SW480 (cell line): ENCODE data around the gene MAGI2.

Experiments
- DNase-seq: peaks from one replicate; pipeline ENCODE4 v3.0.0-alpha.2; 2016; ENCODE audit warnings: low spot score

Gene MAGI2

DNA sequence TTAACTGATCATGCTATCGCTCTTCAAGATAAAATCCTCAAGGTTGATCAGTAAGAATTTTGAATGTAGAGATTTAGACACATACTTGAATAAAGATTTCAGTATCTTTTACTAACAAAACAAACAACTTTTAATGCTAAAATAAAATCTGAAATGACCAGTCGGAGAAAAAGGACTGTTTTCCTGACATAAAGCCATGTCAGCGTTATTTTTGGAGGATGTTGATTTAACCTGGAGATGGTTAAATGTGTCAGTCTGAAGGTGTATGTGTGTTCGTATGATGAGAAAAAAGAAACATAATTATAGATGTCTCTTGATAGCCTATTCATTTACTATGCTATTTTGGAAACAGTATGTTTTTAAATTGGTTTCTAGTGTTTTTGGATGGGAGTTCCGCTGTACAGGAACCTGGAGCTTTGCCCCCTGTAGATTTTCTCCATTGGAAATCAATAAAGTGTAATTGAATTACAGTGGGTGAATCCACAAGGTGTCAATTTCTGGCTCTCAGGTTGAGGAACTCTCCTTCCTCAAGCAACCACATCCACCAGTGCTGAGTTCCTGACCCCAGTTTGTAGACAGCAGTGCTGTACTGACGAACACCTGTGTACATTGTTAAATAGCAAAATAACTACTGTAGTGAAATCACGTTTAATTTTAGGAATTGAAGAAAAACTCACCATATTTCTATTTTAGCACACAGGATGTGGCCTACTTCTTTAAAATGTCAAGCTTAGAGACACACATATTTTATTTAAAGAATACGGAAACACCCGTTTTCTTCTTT is 670.1 kb downstream of the MAGI2 start:
- no peak for DNase-seq

DNA sequence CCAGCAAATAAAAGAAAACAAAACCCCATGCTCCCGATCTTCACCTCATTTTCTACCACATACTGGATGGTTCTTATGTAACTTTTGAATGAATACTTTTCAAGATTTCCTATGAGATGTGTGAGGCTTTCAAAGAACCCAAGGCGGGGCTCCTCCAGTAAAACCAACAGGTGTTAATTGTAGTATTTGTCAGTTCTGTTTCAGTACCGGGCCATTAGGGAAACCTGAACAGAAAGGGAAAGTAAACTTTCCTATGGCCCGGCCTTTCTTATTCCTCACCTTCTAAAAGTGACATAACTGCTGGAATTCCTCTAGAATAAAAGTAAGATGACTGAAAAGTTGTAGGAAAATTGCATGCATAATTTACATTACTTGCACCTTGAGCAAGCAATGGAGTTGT is 672.9 kb downstream of the MAGI2 start:
- DNase-seq: no peak

DNA sequence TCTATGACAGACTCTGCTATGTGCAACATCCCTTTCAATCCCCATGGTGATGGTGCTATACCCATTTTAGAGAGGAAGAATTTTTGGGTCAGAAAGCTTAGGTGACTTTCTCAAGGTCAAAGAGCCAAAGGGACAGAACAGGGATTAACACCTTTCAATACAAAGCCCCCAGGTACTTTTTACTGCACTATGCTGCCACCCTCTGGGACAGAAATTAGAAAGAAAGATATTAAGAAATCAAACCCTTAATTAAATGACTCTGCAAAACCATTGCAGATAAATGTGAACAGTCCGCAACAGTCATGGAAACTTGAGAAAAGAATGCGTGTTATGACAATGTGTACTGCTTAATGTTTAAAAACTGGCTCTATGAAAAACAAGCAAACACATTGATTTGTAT is 673.7 kb downstream of the MAGI2 start:
- DNase-seq: no peak

DNA sequence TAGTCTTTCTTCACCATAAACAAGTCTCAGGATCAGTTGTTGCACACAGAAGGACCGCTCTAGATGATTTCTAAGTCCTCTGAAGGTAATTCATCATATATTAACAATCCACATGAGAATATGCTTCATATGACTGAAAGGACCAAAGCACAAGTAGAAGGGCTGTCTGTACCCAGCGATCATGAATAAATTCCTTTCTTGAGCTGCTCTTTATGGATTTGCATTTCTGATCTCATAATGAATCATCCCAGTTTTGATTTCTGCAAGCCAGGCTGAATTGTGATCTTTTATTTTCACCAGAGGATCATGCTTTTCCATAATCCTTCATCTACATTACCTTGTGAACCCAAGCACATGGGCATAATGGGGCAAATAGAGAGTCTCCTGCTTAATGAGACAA is 675.6 kb downstream of the MAGI2 start:
- no peak for DNase-seq

DNA sequence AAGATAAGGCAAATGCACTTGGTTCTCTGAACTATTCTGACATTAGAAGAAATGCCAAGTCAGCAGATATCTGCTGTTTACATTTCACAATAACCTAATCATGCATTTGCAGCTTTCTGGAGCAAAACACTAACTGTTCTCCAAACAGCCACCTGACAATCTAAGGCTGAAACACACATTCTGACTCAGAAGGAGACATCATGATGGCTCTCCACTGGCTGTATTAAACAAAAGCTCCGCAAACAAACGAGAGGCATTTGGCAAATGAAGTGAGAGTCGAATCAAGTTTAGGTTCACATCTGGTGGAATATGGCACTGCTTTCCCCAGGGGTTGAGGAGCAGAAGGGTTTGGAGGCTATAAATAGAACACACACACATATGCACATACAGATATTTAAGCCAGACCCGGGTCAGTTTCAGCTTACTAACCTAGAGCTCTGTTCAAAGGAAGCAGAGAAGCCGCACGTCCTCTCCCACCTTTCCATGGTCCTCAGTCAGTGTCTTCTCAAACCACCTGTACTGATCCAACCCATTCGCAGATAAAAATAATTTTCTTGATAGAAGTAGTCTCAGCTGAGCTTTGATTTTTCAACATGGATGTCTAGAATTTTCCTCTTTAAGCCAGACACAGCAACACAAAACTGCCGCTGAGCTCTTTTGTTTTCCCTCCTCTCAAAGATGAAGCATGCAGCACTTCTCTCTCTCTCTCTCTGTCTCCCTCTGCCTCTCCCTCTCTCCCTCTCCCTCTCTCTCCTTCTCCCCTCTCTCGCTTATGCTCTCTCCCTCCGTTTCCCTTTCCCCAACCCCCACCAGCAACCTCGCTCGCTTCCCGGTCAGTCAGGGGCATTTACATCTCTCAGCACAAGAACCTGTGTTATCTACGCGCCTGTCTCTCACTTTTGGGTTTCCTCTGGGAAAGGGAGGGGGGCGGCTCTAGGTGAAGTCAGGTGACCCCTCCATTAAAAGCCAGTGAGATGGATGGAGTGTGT is 682.8 kb downstream of the MAGI2 start:
- no peak for DNase-seq

DNA sequence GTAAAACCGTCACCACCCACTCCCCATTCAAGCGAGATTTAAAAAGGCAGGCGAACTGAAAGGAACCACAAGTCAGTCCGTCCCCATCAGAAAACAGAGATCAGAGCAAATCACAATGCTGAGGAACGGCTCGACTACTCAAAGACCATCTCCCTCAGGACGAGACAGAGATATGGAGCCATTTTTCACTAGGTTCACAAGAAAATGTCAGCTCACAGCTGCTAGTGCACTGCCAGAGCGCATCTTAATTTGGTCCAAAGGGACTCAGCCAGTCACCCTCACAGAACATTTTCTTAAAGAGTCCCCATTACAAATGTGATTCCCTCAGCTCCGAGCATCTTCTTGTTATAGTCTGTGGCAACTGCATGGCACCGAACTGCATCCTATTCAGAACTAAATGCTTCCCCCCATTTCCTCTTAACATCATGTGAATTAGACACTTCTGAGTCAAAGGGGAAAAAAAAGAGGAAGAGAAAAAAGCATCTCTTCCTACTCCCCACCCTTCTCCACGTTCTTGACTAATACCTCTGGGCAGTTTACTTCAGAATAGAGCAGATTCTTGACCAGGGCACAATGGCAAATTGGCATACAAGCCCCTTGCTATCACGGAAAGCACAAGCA is 683.9 kb downstream of the MAGI2 start:
- no peak for DNase-seq

DNA sequence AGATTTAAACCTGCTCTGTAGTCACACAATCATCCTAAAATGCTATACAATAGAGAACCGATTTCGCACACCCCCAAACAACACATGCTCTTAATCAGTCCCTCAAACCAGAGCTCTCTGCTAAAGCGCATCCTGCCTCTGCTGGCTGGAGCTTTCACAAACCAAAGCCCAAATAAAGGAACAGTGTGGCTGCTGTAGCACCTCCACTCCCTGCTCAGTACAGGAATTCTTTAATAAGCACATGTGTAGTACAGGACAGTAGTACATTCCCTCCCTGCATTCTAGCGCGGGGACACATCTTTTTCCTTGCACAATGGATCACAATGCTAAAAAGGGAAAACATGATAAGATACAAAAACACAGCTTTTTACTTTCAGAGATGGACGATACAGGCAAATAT is 684.6 kb downstream of the MAGI2 start:
- DNase-seq: peak; percentile 25

DNA sequence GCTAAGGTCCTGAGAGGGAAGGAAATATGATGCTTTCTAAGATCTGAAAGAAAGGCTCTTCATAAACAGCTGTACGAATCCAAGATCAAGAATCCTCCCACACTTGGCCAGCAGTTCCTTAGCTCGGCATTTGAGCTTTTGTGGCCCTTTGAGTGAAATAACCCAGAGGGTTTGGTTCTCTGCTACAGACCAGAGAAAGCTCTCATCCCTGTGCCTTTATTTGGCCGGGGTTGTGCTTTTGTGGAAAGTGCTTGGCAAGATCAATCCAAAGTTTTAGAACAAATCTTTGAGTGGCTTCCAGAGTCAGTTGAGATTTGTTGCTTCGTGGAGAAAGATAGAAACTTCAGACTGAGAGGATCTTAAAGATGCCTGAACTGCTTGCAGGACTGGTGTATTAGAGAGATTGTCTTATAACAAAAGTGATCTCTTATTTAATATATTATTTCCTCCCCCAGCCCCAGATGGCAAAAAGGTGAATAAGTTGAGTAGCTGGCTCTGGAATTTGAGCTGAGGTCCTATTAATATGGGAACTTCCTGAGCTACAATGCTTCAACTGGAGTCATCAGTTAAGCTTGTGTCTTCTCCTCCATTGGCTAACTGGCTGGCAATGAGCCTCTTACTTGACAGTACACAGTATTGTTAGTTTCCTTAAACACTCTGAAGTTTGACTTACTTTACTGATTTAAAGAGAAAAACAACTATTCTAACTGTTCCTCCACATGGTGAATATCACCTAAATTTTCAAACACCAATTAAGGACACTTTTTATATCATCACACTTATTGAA is 687.3 kb downstream of the MAGI2 start:
- no peak for DNase-seq

DNA sequence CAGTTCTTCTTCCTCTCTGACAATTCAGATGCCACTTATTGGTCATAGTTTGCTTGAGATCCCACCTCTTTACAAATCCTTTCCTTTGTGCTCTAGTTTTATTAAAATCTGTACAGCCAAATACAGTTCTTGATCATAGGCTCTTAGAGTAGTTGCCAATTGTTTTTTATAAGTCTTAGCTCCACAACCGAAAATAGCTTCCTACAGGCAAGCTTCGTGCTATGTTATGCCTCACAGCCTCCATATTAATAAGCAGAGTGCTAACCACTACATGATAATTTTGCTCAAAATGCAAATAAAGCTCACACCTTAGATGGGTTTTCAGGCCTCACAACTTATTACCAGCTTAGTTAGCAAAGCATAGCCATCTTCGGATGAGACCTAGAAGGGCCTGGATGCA is 688.9 kb downstream of the MAGI2 start:
- no peak for DNase-seq

DNA sequence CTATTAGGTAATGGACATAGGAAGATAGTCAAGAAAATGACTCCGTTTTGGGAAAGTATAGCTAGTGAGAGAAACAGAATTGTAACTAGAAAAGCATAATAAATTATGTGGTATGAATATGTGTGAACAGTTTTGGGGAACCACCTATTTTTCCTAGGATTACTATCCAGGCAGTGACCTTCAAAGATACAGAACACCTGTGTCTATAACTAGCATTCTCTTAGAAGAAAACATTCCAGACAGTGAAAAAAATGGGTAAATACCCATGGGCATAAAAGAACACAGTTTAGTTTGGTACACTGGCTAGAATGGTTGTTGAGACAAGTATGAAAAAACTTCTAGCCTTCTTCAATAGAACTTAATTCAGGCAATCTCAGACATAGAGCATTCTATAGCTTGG is 690.8 kb downstream of the MAGI2 start:
- DNase-seq: no peak

DNA sequence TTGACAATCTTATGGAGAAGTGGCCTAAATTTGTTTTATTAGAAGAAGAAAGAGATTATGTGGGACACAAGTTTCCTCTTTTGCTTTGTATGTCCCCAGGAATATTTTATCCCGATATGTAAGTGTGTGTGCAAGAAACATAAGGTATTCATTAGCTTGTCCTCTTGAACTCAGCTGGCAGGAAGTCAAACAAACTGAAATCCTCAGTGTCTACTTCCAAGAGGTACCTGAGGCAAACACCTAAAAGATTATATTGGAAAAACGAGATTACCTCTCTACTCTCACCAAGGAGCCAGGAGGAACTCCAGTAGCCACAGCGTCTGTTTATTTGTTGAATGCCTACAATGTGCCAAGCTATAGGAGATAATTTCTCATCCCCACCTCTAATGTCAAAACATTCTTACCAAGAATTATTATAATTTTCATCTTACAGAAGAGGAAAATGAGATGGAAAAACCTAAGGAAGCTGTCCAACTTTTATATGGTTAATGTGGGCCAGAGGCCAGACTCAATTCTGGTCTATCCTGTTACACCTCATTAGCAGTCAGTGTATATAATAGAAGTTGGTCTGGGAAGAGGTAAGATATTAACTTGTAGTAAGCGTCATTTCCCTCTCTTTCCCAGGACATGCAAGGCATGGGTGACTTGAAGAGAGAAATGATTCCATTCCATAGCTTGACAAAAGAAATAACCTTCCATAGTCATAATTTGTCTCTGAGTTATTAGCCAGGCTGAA is 692.7 kb downstream of the MAGI2 start:
- no peak for DNase-seq

DNA sequence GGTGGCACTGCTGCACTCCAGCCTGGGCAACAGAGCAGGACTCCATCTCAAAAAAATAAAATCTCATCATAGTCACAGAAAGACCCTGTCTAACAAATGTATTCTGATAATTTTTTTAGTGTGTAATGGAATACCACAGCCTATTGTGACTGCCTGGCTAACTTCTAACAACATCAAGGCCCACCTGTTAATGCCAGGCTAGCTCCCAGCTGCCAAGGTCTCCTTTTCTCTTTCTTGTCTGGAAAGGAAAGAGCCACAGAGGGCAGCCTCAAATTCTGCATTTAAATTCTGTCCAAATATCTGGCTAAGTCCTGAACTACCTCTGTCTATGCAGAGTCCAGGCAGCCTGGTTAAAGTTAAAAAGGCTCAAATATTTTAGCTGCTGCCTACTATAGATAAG is 700.9 kb downstream of the MAGI2 start:
- no peak for DNase-seq

DNA sequence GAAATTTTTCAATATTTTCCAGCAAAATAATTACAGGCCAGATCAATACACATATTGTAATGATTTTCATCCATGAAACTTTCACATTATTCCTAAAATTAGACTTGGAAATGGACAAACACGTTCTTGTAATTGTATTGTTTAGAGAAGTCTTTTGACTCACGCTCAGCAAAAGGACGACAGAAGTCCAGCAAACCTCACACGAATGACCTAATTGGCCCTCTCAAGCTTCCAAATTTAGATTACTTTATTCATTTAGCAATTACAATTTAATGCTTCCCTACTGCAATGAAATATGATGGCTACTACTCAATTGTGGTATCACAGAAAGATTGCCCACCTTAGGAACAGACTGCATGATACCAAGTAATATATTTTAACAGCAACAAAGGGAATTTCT is 702.2 kb downstream of the MAGI2 start:
- no peak for DNase-seq

DNA sequence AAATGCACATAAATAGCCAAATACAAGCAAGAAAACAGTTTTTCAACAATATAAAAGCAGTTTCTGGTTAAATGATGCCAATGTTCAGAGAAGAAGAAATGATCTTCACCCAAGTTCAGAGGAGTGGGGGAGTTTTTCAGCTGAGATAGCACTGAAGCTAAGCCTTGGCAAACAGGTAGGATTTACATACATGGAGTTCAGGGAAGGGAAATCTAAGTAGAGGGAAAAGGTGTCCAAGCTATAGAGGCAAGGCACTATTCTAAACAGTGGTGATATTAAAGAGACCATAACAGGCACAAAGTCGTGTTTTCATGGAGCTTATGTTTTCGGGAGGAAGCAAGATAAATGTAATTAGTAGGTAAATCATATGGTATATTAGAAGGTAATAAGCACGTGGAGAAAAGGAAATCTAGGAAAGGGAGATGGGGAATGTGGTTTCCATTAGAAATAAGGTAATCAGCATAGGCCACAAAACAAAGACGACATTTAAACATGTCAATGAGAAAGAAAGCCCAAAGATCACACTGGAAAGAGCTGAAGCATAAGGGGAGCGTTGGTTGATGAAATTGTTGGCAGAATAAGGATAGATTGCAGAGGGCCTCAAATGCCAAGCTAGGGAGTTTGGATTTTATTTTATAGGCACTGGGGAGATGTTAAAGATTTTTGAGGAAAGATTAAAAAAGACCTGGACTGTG is 704.3 kb downstream of the MAGI2 start:
- DNase-seq: no peak

DNA sequence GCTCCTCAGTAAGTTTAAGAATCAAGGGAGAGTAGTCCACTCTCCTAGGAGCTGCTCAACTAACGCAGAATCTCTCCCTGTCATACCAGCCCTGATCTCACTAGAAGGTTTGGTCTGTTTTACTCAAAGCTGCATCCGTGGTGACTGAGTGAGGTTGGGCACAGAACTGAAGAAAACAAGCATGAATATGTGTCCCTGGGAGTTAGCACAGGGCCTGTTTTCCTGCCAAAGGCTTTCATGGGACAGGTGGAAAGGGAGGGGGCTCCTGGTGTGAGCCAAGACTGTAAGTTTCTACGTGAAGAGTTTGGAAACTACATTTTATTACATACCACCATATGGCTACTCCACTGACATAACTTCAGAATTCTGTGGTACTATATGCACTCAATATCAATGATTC is 705.9 kb downstream of the MAGI2 start:
- no peak for DNase-seq

DNA sequence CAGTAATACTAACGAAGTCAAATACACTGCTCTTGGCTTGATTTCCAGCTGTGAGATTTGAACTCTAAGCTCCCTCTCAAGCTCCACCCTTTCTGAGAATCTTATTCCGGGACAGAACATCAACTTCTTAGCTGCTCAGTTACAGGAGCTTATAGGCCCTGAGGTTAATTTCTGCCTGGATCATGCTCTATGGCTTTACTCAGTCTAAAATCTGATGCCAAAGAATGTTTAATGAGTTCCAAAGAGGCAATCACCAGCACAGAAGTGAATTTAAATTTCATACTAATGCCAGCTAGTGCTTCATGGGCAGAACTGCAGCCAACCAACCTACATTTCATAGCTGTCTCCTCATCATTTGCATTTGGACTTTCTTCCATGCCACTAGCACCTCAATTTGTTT is 707.2 kb downstream of the MAGI2 start:
- no peak for DNase-seq

DNA sequence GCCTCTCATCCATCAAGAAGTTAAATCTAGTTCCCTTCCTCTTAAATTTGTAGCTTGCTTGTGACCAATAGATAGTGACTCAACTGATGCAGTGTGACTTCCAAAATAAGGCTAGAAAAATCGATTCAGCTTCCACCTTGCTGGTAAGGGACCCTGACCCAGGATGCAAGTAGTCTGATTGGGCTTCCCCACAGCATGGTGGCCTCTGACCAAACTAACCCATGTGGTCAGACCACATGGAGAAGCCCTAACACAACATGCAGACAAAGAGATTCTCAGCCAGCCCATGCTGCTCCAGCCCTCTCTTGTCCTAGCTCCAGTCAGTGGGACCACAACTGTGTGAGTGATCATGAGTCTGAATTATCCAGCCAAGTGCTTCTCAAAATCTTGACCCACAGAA is 710.8 kb downstream of the MAGI2 start:
- DNase-seq: no peak

DNA sequence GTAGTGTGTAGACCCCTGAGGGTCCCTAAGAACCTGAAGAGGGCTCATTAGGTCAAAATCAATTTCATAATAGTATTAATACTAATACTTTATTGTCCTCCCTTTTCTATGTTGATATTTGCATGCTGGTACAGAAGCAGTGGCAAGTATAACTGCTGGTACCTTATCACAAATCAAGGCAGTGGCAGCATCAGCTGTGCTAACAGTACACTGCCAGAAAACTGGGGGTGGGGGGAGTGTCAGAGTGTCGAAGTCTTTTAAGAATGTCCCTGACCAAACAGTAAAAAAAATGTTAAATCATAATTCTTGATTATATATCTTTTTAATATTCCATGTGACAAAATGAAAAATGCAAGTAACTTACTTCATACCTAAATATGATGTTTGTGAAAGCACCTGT is 716.9 kb downstream of the MAGI2 start:
- DNase-seq: no peak

DNA sequence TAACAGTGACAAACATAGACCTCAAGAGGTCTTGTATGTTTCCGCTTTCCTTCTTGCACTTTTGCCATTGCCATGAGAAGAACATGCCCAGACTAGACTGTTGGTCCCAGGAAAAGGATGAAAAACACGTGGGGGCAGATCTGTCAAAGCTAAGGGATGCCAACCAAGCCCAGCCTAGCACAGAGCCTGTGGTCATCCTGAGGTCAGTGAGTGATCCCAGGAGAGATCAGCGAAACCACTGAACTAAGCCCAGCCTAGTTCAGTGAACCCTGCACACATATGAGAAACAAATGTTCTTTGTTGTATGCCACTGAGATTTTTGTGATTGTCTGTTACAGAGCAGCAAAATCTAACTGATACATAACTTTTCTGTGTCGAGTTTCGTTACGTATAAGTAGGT is 718.8 kb downstream of the MAGI2 start:
- DNase-seq: peak; percentile 58

DNA sequence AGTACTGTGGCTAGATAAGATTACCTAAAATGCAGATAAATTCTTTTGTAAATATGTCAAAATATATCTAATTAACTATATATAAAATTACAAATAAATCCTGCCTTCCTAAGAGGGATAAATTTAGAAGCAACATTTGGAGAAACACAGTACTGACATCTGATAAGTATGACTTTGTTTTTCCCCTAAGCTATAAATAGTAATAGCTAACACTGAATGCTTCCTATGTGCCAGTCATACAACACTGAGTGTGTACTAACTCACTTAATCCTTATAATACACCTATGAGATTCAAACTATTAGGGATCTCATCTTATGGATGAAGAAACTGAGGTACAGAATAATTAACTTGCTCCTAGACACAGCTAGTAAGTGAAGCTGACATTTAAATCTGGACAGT is 733.4 kb downstream of the MAGI2 start:
- no peak for DNase-seq

DNA sequence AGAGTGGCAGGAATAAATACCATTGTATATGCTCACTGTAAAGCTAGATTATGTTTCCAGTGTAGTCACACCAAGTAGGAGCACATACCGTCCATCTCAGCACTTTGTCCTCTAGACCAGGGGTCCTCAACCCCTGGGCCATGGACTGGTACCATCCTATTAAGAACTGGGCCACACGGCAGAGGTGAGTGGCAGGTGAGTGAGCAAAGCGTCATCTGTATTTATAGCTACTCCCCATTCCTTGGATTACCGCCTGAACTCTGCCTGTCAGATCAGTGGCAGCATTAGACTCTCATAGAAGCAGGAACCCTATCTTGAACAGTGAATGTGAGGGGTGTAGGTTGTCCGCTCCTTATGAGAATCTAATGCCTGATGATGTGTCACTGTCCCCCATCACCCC is 735.3 kb downstream of the MAGI2 start:
- no peak for DNase-seq
